GM23338 (cell line): ENCODE results near the gene DNAJC10. TPM values are rescaled to one million over a fixed set of nuclear protein-coding genes. Genes with fewer than 3 reads are reported as not detected.

Source experiments
- polyA plus RNA-seq: library from polyadenylated mRNA; unstranded; fragments of >200 nt; fragmentation: Nextera tagmentation; extraction: Ambion mirVana; gene quantifications from 2 replicates; pipeline ENCODE4 v1.2.1, GENCODE V29; 2016
- small RNA-seq: library from RNA; depleted of rRNA; stranded (forward); fragments of <200 nt; gene quantifications from one replicate; pipeline ENCODE3, GENCODE V24; 2014; ENCODE audit warnings: low replicate concordance
- total RNA-seq: library from RNA; depleted of rRNA; stranded (reverse); fragments of >200 nt; shearing (Covaris generic); gene quantifications from 2 replicates; pipeline ENCODE4 v1.2.3, GENCODE V29; 2014; rRNA removed

The DNAJC10 gene
- total and polyA plus RNA-seq, 2 experiments from 2014 or later = 41.9 to 83.1 TPM

Small RNA genes lying within 50 kb of the gene (small RNA-seq; reads per million reads assigned to genes)
- not detected for gene RF00019

Other genes with a start within 250 kb of the DNAJC10 start
- 0.52 and 1.0 TPM in 2 replicates for gene FRZB, start 150.4 kb downstream of the DNAJC10 start, total RNA-seq
- gene FRZB, start 150.4 kb downstream of the DNAJC10 start, polyA plus RNA-seq = 1.2 and 1.5 TPM in 2 replicates